ENCODE measurements around the gene DCST2. TPM values are rescaled to one million over a fixed set of nuclear protein-coding genes. Genes with fewer than 3 reads are reported as not detected.
A peak's percentile ranks its signal among the peaks of the same experiment; 100 is the strongest.

DCST2 gene
- total RNA-seq, 1 experiment from 2014 or later, result 0.61 TPM

DNA sequence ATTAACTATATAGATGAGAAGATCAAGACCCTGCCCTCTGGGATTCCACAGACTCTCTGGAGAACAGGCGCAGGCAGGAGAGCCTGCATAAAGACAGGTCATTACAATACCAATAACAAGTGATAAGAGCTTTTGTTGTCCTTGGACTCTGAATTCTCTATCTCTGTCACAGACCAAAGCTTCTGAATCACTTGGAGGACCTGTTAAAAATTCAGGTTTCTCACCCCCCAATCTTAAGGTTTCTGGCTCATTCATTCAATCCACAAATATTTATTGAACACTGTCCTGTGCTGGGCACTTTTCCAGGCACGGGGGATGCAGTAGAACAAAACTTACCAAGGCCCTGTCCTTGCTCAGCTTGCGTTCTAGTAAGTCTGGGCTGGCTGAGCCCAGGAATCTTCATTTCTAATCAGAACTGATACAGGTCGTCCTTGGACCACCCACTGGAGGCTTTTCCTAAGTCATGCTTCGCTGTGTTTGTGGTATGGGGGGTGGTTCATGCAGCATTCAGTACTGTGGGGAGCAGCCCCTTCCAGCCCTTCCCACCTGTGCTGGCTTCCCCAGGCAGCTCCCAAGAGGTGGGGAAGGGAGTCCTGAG is 31.4 kb upstream of the DCST2 start:
- TF ChIP-seq CTCF (IDR thresholded peaks at IDR 0.05; ENCODE audit: insufficient read depth in 1 of 2, low read depth in 1 of 2, low read length in 1 of 2, severe bottlenecking in 1 of 2, unreplicated experiment in 1 of 2), result no peak
- intact Hi-C loops (cut with micrococcal nuclease; ENCODE audit: unreplicated experiment), result loop anchor here (5.0 kb wide), 2 partner anchors 93 to 108 kb away; partner anchors contain the start of genes CKS1B, PBXIP1 and SHC1
- peaks cover 29% of the 10 kb centered on the region for H3K4me1 ChIP-seq
- no peaks in the 10 kb centered on the region for H3K27me3 ChIP-seq (replicated peaks; ENCODE audit: control insufficient read depth, insufficient read depth, low read length)
- BruUV-seq (replicated peaks), result no TSS peak
- H3K9me3 ChIP-seq, result no peaks in the 10 kb centered on the region
- ChIA-PET POLR2A (no interaction called here), CTCF (interaction anchor here (1.2 to 3.7 kb wide), 2 partner anchors 14 to 20 kb away, joined by 5 to 39 read pairs; partner anchors contain the start of gene EFNA3)
- Mint-ChIP-seq H3K4me3 (ENCODE audit: unreplicated experiment) (peak overlapping the region; percentile 86), H3K9me3 (ENCODE audit: unreplicated experiment) (no peaks in the 10 kb centered on the region), H3K36me3 (ENCODE audit: insufficient read depth, unreplicated experiment) (peaks cover 26% of the 10 kb centered on the region), H3K27ac (ENCODE audit: unreplicated experiment) (peak overlapping the region; percentile 22), H3K27me3 (ENCODE audit: insufficient read depth, unreplicated experiment) (no peaks in the 10 kb centered on the region), H3K4me1 (ENCODE audit: low read depth, unreplicated experiment) (peaks cover 22% of the 10 kb centered on the region)
- no peak overlapping the region; the same call in 1 of the 2 replicates for H3K4me3 ChIP-seq (ENCODE audit: low read depth, low read length)
- peaks cover 2% of the 10 kb centered on the region; the same call in 1 of the 2 replicates for H3K36me3 ChIP-seq (ENCODE audit: control insufficient read depth, insufficient read depth, low read length)
- DNase-seq, result no peak

DNA sequence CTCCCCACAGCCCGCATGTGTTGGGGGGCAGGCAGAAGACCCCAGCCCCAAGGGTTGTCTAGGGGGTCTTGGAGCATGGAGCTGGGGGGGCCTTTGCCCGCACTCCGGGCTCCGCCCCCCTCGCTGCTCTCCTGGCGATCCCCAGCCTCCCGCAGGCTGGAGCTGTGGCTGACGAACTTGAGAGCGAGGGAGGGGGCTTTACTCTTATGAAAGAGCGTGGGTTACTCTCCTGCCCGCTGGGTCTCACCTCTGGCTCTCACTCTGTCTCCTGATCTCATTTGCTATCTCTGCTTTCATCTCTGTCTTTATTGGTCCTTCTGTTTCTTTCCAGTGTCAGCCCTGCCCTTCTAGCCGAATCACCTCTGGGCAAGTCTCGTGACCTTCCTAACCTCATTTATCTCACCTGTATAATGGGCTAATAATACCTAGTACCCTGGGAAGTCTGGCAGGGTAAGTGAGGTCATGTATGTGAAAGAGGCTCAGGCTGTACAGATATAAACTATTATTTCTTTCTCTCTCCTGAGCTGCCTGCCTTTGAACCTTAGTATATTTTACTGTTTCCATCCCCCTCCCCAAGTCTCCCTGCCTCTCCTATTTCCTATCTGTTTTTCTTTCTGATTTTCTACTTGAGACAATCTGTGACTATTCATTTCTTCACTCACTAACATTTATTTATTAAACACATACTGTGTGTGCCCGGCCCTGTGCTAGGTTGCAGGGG is 30.7 kb upstream of the DCST2 start:
- peak overlapping the region; percentile 64 for H3K4me3 ChIP-seq (ENCODE audit: low read depth, low read length)
- intact Hi-C loops (cut with micrococcal nuclease; ENCODE audit: unreplicated experiment), result loop anchor here (5.0 kb wide), 2 partner anchors 92 to 107 kb away; partner anchors contain the start of genes CKS1B, PBXIP1 and SHC1
- no peaks in the 10 kb centered on the region for H3K9me3 ChIP-seq
- Mint-ChIP-seq H3K9me3 (ENCODE audit: unreplicated experiment) (no peaks in the 10 kb centered on the region), H3K4me3 (ENCODE audit: unreplicated experiment) (peak overlapping the region; percentile 86), H3K4me1 (ENCODE audit: low read depth, unreplicated experiment) (peaks cover 22% of the 10 kb centered on the region), H3K27me3 (ENCODE audit: insufficient read depth, unreplicated experiment) (no peaks in the 10 kb centered on the region), H3K27ac (ENCODE audit: unreplicated experiment) (peak overlapping the region; percentile 22), H3K36me3 (ENCODE audit: insufficient read depth, unreplicated experiment) (peaks cover 26% of the 10 kb centered on the region)
- peaks cover 22% of the 10 kb centered on the region for H3K4me1 ChIP-seq
- no peak for TF ChIP-seq CTCF (IDR thresholded peaks at IDR 0.05; ENCODE audit: insufficient read depth in 1 of 2, low read depth in 1 of 2, low read length in 1 of 2, severe bottlenecking in 1 of 2, unreplicated experiment in 1 of 2)
- ChIA-PET CTCF (interaction anchor here (0.6 to 3.7 kb wide), 4 partner anchors 13 to 47 kb away, joined by 3 to 39 read pairs (median 7); partner anchors contain the start of genes ADAM15 and EFNA3), POLR2A (interaction anchor here (0.5 to 1.6 kb wide), 2 partner anchors 14 to 65 kb away, joined by 3 to 6 read pairs; partner anchors contain the start of gene EFNA3)
- H3K27me3 ChIP-seq (replicated peaks; ENCODE audit: control insufficient read depth, insufficient read depth, low read length), result no peaks in the 10 kb centered on the region
- TSS peak; percentile 76 for BruUV-seq (replicated peaks)
- peaks cover 2% of the 10 kb centered on the region; the same call in 1 of the 2 replicates for H3K36me3 ChIP-seq (ENCODE audit: control insufficient read depth, insufficient read depth, low read length)
- DNase-seq, result peak in 1 of 2 experiments; percentile 66

GRCh38 chr1:155063550-155064110 is 30.0 kb upstream of the DCST2 start, which contains the start of gene EFNA4:
Gene EFNA4, plus strand, starts transcription at chr1:155063740. Its CDS starts 84 bp downstream, at chr1:155063824.
- no TSS peak for BruUV-seq (replicated peaks)
- H3K27ac Mint-ChIP-seq (ENCODE audit: unreplicated experiment), result peak within 1 kb of the TSS; percentile 22
- H3K9me3 ChIP-seq, result no peaks in the 10 kb centered on the region
- H3K4me1 ChIP-seq, result 0 out of 2 replicates have a peak, but pooled peaks cover 19% of the 10 kb centered on the region
- no peaks in the 10 kb centered on the region for H3K27me3 ChIP-seq (replicated peaks; ENCODE audit: control insufficient read depth, insufficient read depth, low read length)
- intact Hi-C loops (cut with micrococcal nuclease; ENCODE audit: unreplicated experiment), result loop anchor here (1.0 to 5.0 kb wide), 4 partner anchors 21 to 106 kb away; partner anchors contain the start of genes CKS1B, PBXIP1, SHC1 and ZBTB7B
- peak within 1 kb of the TSS; percentile 64 for H3K4me3 ChIP-seq (ENCODE audit: low read depth, low read length)
- no peak for TF ChIP-seq CTCF (IDR thresholded peaks at IDR 0.05; ENCODE audit: insufficient read depth in 1 of 2, low read depth in 1 of 2, low read length in 1 of 2, severe bottlenecking in 1 of 2, unreplicated experiment in 1 of 2)
- no peaks in the 10 kb centered on the region for H3K27me3 Mint-ChIP-seq (ENCODE audit: insufficient read depth, unreplicated experiment)
- POLR2A ChIA-PET, result interaction anchor here (0.5 to 1.6 kb wide), 4 partner anchors 12 to 794 kb away, joined by 3 to 6 read pairs (median 4); partner anchors contain the start of genes ADAM15, EFNA3 and GON4L
- H3K36me3 ChIP-seq (ENCODE audit: control insufficient read depth, insufficient read depth, low read length), result peaks cover 2% of the 10 kb centered on the region; the same call in 1 of the 2 replicates
- H3K4me1 Mint-ChIP-seq (ENCODE audit: low read depth, unreplicated experiment), result peaks cover 22% of the 10 kb centered on the region
- peak; percentile 91 for DNase-seq
- CTCF ChIA-PET, result interaction anchor here (0.6 to 3.7 kb wide), 3 partner anchors 13 to 23 kb away, joined by 4 to 39 read pairs (median 11); partner anchors contain the start of gene ADAM15
- no peaks in the 10 kb centered on the region for H3K9me3 Mint-ChIP-seq (ENCODE audit: unreplicated experiment)
- peaks cover 21% of the 10 kb centered on the region for H3K36me3 Mint-ChIP-seq (ENCODE audit: insufficient read depth, unreplicated experiment)
- peak within 1 kb of the TSS; percentile 86 for H3K4me3 Mint-ChIP-seq (ENCODE audit: unreplicated experiment)
